H1 (cell line): ENCODE results near the gene GABRA1. TPM values are rescaled to one million over a fixed set of nuclear protein-coding genes. Genes with fewer than 3 reads are reported as not detected.

Experiments used
- HDAC2 ChIP-seq, 2 experiments: fragments of 300-600 bp in 1 of 2; sonication (generic) in 1 of 2; IDR thresholded peaks; 2 replicates each; pipeline ENCODE4 v1.6.1; 2011 to 2012; ENCODE audit warnings: low read depth in 2 of 2, low read length in 2 of 2, mild to moderate bottlenecking in 2 of 2, moderate library complexity in 2 of 2, borderline replicate concordance in 1 of 2, inconsistent platforms in 1 of 2
- KDM5A ChIP-seq: fragments of 200-600 bp; IDR thresholded peaks from 2 replicates; pipeline ENCODE4 v1.7.1; 2012; ENCODE audit warnings: mild to moderate bottlenecking, low read length, inconsistent platforms, mixed read lengths
- POLR2A ChIP-seq, 2 experiments: IDR thresholded peaks; 1 replicate in 1 of 2; 2 replicates in 1 of 2; pipeline ENCODE4 v1.6.1; 2011; ENCODE audit warnings: low read depth in 2 of 2, low read length in 2 of 2, mild to moderate bottlenecking in 2 of 2; ENCODE audit errors: control extremely low read depth in 1 of 2
- SIN3A ChIP-seq, 2 experiments: IDR thresholded peaks in 1 of 2; conservative IDR thresholded peaks in 1 of 2; 2 replicates each; pipeline ENCODE4 v1.6.1; 2011 to 2012; ENCODE audit warnings: low read length in 2 of 2, improper control_type of control experiment in 1 of 2, low read depth in 1 of 2, mild to moderate bottlenecking in 1 of 2
- SIRT6 ChIP-seq: IDR thresholded peaks from one replicate; pipeline ENCODE4 v1.7.1; 2012; ENCODE audit warnings: low read length, inconsistent platforms
- SP1 ChIP-seq: IDR thresholded peaks from 2 replicates; pipeline ENCODE4 v1.6.1; 2011; ENCODE audit warnings: low read depth, low read length
- SP2 ChIP-seq: IDR thresholded peaks from 2 replicates; pipeline ENCODE4 v1.6.1; 2012; ENCODE audit warnings: mild to moderate bottlenecking, low read length, inconsistent platforms
- polyA plus RNA-seq, 7 experiments: library from polyadenylated mRNA; depleted of rRNA in 3 of 7; stranded (reverse) in 5 of 7; unstranded in 2 of 7; fragments of >200 nt in 5 of 7; fragments of 200-250 nt in 2 of 7; gene quantifications; 1 replicate in 5 of 7; 2 replicates in 1 of 7; 4 replicates in 1 of 7; pipeline versions ENCODE4 v1.2.1 to v1.2.3, GENCODE V29; 2011 to 2013; ENCODE audit warnings: missing spikeins in 2 of 7, mixed read lengths in 2 of 7
- total RNA-seq: library from RNA; stranded (reverse); fragmentation: NEBNext Ultra II Directional; extraction: Animal tissue kit (Norgen Biotek cat#: 25700); gene quantifications from 2 replicates; pipeline ENCODE4 v1.2.1, GENCODE V29; 2021
- TF ChIP-seq, protein P1 (sequence below): fragments of 300-600 bp; sonication (generic); IDR thresholded peaks from 2 replicates; pipeline ENCODE4 v1.7.1; 2012; ENCODE audit warnings: low read length, moderate library complexity, mild to moderate bottlenecking, inconsistent platforms; ENCODE audit not compliant: insufficient replicate concordance
- TF ChIP-seq, protein P2 (sequence below): IDR thresholded peaks from 2 replicates; pipeline ENCODE4 v1.6.1; 2011; ENCODE audit warnings: low read depth, mild to moderate bottlenecking, low read length; ENCODE audit not compliant: insufficient read depth
- TF ChIP-seq, protein P3 (sequence below): IDR thresholded peaks from 2 replicates; pipeline ENCODE4 v1.6.1; 2012; ENCODE audit warnings: low read length, inconsistent platforms

The GABRA1 gene
- total and polyA plus RNA-seq, 2 of the 8 experiments (the other 6 are each of a cell fraction or from before 2014, with no cell fraction given), result 4.7 to 16.2 TPM

- TF ChIP-seq, protein P1, sequence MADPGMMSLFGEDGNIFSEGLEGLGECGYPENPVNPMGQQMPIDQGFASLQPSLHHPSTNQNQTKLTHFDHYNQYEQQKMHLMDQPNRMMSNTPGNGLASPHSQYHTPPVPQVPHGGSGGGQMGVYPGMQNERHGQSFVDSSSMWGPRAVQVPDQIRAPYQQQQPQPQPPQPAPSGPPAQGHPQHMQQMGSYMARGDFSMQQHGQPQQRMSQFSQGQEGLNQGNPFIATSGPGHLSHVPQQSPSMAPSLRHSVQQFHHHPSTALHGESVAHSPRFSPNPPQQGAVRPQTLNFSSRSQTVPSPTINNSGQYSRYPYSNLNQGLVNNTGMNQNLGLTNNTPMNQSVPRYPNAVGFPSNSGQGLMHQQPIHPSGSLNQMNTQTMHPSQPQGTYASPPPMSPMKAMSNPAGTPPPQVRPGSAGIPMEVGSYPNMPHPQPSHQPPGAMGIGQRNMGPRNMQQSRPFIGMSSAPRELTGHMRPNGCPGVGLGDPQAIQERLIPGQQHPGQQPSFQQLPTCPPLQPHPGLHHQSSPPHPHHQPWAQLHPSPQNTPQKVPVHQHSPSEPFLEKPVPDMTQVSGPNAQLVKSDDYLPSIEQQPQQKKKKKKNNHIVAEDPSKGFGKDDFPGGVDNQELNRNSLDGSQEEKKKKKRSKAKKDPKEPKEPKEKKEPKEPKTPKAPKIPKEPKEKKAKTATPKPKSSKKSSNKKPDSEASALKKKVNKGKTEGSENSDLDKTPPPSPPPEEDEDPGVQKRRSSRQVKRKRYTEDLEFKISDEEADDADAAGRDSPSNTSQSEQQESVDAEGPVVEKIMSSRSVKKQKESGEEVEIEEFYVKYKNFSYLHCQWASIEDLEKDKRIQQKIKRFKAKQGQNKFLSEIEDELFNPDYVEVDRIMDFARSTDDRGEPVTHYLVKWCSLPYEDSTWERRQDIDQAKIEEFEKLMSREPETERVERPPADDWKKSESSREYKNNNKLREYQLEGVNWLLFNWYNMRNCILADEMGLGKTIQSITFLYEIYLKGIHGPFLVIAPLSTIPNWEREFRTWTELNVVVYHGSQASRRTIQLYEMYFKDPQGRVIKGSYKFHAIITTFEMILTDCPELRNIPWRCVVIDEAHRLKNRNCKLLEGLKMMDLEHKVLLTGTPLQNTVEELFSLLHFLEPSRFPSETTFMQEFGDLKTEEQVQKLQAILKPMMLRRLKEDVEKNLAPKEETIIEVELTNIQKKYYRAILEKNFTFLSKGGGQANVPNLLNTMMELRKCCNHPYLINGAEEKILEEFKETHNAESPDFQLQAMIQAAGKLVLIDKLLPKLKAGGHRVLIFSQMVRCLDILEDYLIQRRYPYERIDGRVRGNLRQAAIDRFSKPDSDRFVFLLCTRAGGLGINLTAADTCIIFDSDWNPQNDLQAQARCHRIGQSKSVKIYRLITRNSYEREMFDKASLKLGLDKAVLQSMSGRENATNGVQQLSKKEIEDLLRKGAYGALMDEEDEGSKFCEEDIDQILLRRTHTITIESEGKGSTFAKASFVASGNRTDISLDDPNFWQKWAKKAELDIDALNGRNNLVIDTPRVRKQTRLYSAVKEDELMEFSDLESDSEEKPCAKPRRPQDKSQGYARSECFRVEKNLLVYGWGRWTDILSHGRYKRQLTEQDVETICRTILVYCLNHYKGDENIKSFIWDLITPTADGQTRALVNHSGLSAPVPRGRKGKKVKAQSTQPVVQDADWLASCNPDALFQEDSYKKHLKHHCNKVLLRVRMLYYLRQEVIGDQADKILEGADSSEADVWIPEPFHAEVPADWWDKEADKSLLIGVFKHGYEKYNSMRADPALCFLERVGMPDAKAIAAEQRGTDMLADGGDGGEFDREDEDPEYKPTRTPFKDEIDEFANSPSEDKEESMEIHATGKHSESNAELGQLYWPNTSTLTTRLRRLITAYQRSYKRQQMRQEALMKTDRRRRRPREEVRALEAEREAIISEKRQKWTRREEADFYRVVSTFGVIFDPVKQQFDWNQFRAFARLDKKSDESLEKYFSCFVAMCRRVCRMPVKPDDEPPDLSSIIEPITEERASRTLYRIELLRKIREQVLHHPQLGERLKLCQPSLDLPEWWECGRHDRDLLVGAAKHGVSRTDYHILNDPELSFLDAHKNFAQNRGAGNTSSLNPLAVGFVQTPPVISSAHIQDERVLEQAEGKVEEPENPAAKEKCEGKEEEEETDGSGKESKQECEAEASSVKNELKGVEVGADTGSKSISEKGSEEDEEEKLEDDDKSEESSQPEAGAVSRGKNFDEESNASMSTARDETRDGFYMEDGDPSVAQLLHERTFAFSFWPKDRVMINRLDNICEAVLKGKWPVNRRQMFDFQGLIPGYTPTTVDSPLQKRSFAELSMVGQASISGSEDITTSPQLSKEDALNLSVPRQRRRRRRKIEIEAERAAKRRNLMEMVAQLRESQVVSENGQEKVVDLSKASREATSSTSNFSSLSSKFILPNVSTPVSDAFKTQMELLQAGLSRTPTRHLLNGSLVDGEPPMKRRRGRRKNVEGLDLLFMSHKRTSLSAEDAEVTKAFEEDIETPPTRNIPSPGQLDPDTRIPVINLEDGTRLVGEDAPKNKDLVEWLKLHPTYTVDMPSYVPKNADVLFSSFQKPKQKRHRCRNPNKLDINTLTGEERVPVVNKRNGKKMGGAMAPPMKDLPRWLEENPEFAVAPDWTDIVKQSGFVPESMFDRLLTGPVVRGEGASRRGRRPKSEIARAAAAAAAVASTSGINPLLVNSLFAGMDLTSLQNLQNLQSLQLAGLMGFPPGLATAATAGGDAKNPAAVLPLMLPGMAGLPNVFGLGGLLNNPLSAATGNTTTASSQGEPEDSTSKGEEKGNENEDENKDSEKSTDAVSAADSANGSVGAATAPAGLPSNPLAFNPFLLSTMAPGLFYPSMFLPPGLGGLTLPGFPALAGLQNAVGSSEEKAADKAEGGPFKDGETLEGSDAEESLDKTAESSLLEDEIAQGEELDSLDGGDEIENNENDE, result no peak
- TF ChIP-seq POLR2A (IDR thresholded peaks at IDR 0.05; ENCODE audit: control extremely low read depth in 1 of 2, low read depth in 2 of 2, low read length in 2 of 2) (no peak), SIN3A (conservative IDR thresholded peaks at IDR 0.05 in 1 of 2, IDR thresholded peaks at IDR 0.05 in 1 of 2; ENCODE audit: low read depth in 1 of 2, low read length in 2 of 2) (no peak), KDM5A (no peak), SP1 (no peak), HDAC2 (IDR thresholded peaks at IDR 0.05; ENCODE audit: borderline replicate concordance in 1 of 2, low read depth in 2 of 2, low read length in 2 of 2) (no peak), SIRT6 (no peak), SP2 (no peak)
- TF ChIP-seq, protein P2, sequence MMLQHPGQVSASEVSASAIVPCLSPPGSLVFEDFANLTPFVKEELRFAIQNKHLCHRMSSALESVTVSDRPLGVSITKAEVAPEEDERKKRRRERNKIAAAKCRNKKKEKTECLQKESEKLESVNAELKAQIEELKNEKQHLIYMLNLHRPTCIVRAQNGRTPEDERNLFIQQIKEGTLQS, result no peak
- TF ChIP-seq, protein P3, sequence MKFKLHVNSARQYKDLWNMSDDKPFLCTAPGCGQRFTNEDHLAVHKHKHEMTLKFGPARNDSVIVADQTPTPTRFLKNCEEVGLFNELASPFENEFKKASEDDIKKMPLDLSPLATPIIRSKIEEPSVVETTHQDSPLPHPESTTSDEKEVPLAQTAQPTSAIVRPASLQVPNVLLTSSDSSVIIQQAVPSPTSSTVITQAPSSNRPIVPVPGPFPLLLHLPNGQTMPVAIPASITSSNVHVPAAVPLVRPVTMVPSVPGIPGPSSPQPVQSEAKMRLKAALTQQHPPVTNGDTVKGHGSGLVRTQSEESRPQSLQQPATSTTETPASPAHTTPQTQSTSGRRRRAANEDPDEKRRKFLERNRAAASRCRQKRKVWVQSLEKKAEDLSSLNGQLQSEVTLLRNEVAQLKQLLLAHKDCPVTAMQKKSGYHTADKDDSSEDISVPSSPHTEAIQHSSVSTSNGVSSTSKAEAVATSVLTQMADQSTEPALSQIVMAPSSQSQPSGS, result no peak
Observed at GRCh38 chr5:161865510-161865909, 17.6 kb downstream of the GABRA1 start (continued).
